Keratinocyte (primary cell): ENCODE data around the gene EPB41L2.

Experiments used
- EZH2 ChIP-seq: IDR thresholded peaks from one replicate; pipeline ENCODE4 v1.6.1; 2012; ENCODE audit warnings: inconsistent platforms, mild to moderate bottlenecking, low read length, moderate library complexity
- TF ChIP-seq, protein P1 (sequence below), 3 experiments: IDR thresholded peaks in 1 of 3; conservative IDR thresholded peaks in 1 of 3; optimal IDR thresholded peaks in 1 of 3; 2 replicates in 2 of 3; 3 replicates in 1 of 3; pipeline versions ENCODE3 to v1.5.1; 2011; ENCODE audit warnings: low read length in 3 of 3, mild to moderate bottlenecking in 3 of 3, moderate library complexity in 2 of 3, control low read depth in 1 of 3, inconsistent platforms in 1 of 3; ENCODE audit not compliant: insufficient read depth in 2 of 3; ENCODE audit errors: extremely low read depth in 1 of 3

DNA sequence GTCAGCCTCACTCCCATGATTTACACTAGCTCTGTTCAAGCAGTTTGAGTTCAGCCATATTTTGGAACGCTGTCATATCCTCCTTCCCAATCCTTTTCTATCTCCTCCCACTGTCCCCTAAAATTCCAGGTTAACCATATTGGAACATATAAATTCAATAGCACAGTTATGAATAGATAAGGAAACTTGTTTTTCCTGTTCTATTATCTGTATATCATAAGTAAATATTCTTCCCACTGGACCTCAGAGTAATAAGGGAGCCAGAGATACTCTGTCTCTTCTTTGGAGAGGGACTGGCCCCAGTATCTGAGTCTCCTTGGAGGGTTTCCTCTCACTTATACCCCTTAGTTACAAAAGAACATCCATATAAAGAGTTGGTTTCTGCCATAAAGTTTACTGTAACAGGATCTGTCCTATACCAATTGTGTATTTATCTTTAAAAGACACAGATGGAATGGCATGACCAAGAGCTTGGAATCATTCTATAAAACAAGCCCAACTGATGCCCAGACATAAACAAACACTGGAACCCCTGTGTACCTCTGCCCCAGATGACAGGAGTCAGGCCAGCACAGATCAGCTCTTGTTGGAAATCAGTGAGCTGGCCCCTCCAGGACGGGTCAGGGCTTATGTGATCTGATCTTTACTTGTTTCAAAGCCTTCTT is 67.1 kb downstream of the EPB41L2 start:
- TF ChIP-seq, protein P1, sequence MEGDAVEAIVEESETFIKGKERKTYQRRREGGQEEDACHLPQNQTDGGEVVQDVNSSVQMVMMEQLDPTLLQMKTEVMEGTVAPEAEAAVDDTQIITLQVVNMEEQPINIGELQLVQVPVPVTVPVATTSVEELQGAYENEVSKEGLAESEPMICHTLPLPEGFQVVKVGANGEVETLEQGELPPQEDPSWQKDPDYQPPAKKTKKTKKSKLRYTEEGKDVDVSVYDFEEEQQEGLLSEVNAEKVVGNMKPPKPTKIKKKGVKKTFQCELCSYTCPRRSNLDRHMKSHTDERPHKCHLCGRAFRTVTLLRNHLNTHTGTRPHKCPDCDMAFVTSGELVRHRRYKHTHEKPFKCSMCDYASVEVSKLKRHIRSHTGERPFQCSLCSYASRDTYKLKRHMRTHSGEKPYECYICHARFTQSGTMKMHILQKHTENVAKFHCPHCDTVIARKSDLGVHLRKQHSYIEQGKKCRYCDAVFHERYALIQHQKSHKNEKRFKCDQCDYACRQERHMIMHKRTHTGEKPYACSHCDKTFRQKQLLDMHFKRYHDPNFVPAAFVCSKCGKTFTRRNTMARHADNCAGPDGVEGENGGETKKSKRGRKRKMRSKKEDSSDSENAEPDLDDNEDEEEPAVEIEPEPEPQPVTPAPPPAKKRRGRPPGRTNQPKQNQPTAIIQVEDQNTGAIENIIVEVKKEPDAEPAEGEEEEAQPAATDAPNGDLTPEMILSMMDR (optimal IDR thresholded peaks at IDR 0.05 in 1 of 3, IDR thresholded peaks at IDR 0.05 in 1 of 3, conservative IDR thresholded peaks at IDR 0.05 in 1 of 3; ENCODE audit: extremely low read depth in 1 of 3, insufficient read depth in 2 of 3, low read length in 3 of 3): no peak
- no peak for TF ChIP-seq EZH2
